Activated B cell treated with CpG ODN at 0.5 μM for 24 hours (primary cell): ENCODE results near the gene CXCL5. TPM values are rescaled to one million over a fixed set of nuclear protein-coding genes. Genes with fewer than 3 reads are reported as not detected.

Experiments used
- ATAC-seq: fragments of 200-7000 bp; cut with Tn5 transposase; one replicate; pipeline ENCODE4 v1.10.0; 2021; ENCODE audit warnings: low read depth, mild to moderate bottlenecking, moderate library complexity
- CTCF ChIA-PET: fragments of 350-600 bp; sonication (Branson Sonifier 250); formaldehyde crosslinking; loops from one replicate; lab custom pipeline; 2021; ENCODE audit warnings: antibody characterized with exemption; lab: Charles Lee
- POLR2A ChIA-PET: fragments of 350-600 bp; sonication (Branson Sonifier 250); formaldehyde crosslinking; loops from one replicate; lab custom pipeline; 2021; ENCODE audit warnings: antibody characterized with exemption; lab: Charles Lee
- DNase-seq: peaks from one replicate; pipeline ENCODE4 v3.0.0; 2022
- H3K27ac Mint-ChIP-seq: one replicate; pipeline ENCODE4 v1.8.0; 2020; ENCODE audit warnings: mixed read lengths
- H3K27me3 Mint-ChIP-seq: one replicate; pipeline ENCODE4 v1.8.0; 2021; ENCODE audit warnings: mixed read lengths
- H3K36me3 Mint-ChIP-seq: one replicate; pipeline ENCODE4 v1.8.0; 2021; ENCODE audit warnings: low read depth, mixed read lengths
- H3K4me1 Mint-ChIP-seq: one replicate; pipeline ENCODE4 v1.8.0; 2021; ENCODE audit warnings: mixed read lengths
- H3K4me3 Mint-ChIP-seq: one replicate; pipeline ENCODE4 v1.8.0; 2020; ENCODE audit warnings: mild to moderate bottlenecking, mixed read lengths
- H3K9me3 Mint-ChIP-seq: one replicate; pipeline ENCODE4 v1.8.0; 2020; ENCODE audit warnings: mixed read lengths
- intact Hi-C: fragments of 100-400 bp; cut with micrococcal nuclease; formaldehyde crosslinking; loops from one replicate; pipeline ENCODE4 v1.15.1; 2024
- total RNA-seq: library from RNA; stranded (reverse); gene quantifications from 2 replicates; pipeline ENCODE4 v1.2.3, GENCODE V29; 2022
- TF ChIP-seq, protein P1 (sequence below): fragments of 200-600 bp; IDR thresholded peaks from one replicate; pipeline ENCODE4 v1.8.0; 2022; ENCODE audit warnings: antibody characterized with exemption, mild to moderate bottlenecking

The CXCL5 gene
- total RNA-seq, 1 donor from 2014 or later, result not detected

DNA sequence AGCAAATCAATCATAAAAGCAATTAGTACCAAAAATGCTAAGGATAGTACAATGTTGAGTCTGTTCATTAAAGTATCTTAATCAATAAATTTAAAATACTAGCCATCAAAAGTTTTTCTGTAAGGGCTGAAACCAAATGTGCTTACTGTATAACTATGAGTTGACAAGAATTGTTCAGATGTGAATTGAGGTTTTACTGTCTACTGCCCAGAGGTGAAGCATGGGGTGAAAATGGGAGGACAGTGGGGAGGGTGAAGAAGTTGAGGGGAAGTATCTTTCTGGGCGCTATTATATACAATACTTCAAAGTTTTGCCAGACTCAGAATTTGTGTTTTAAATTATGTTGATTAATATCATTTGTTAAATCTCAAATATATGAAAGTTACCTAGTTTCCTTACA lies 6.4 kb downstream of the CXCL5 start:
- POLR2A ChIA-PET, result no interaction called here
- intact Hi-C loops, result no loop called here
- DNase-seq (no peak), ATAC-seq (no peak)
- Mint-ChIP-seq H3K36me3 (no peaks in the 10 kb centered on the region), H3K27me3 (peaks cover 5% of the 10 kb centered on the region), H3K9me3 (no peaks in the 10 kb centered on the region), H3K4me1 (no peaks in the 10 kb centered on the region), H3K4me3 (no peak overlapping the region), H3K27ac (no peak overlapping the region)
- TF ChIP-seq, protein P1, sequence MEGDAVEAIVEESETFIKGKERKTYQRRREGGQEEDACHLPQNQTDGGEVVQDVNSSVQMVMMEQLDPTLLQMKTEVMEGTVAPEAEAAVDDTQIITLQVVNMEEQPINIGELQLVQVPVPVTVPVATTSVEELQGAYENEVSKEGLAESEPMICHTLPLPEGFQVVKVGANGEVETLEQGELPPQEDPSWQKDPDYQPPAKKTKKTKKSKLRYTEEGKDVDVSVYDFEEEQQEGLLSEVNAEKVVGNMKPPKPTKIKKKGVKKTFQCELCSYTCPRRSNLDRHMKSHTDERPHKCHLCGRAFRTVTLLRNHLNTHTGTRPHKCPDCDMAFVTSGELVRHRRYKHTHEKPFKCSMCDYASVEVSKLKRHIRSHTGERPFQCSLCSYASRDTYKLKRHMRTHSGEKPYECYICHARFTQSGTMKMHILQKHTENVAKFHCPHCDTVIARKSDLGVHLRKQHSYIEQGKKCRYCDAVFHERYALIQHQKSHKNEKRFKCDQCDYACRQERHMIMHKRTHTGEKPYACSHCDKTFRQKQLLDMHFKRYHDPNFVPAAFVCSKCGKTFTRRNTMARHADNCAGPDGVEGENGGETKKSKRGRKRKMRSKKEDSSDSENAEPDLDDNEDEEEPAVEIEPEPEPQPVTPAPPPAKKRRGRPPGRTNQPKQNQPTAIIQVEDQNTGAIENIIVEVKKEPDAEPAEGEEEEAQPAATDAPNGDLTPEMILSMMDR, result no peak
- CTCF ChIA-PET, result no interaction called here

DNA sequence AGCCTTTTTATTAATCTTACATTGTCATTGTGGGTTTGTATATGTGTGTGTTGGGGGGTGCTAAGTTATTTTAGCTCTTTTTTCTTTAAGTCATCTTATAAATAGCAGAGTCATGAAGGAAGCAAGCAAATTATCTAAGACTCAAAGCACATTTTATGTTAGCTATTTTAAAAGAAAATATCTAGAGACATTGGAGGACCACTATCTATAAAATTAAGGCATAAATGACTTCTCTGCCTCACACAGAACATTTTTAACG lies 6.8 kb downstream of the CXCL5 start:
- POLR2A ChIA-PET, result no interaction called here
- Mint-ChIP-seq H3K4me3 (no peak overlapping the region), H3K27ac (no peak overlapping the region), H3K9me3 (no peaks in the 10 kb centered on the region), H3K4me1 (no peaks in the 10 kb centered on the region), H3K27me3 (peaks cover 5% of the 10 kb centered on the region), H3K36me3 (no peaks in the 10 kb centered on the region)
- ATAC-seq, result no peak
- TF ChIP-seq, protein P1, result no peak
- intact Hi-C loops, result no loop called here
- no peak for DNase-seq
- CTCF ChIA-PET, result no interaction called here

GRCh38 chr4:73990988-73991741 lies 7.3 kb downstream of the CXCL5 start:
- no peak for DNase-seq
- CTCF ChIA-PET, result no interaction called here
- no peak overlapping the region for H3K27ac Mint-ChIP-seq
- H3K27me3 Mint-ChIP-seq, result peaks cover 5% of the 10 kb centered on the region
- H3K4me1 Mint-ChIP-seq, result no peaks in the 10 kb centered on the region
- H3K4me3 Mint-ChIP-seq, result no peak overlapping the region
- TF ChIP-seq, protein P1, result no peak
- H3K9me3 Mint-ChIP-seq, result no peaks in the 10 kb centered on the region
- no peaks in the 10 kb centered on the region for H3K36me3 Mint-ChIP-seq
- POLR2A ChIA-PET, result no interaction called here
- intact Hi-C loops, result no loop called here
- ATAC-seq, result no peak

GRCh38 chr4:73989928-73990327 lies 8.5 kb downstream of the CXCL5 start:
- Mint-ChIP-seq H3K36me3 (no peaks in the 10 kb centered on the region), H3K27ac (no peak overlapping the region), H3K27me3 (peaks cover 5% of the 10 kb centered on the region), H3K4me3 (no peak overlapping the region), H3K4me1 (no peaks in the 10 kb centered on the region), H3K9me3 (no peaks in the 10 kb centered on the region)
- ChIA-PET POLR2A (no interaction called here), CTCF (no interaction called here)
- DNase-seq, result no peak
- intact Hi-C loops, result no loop called here
- no peak for ATAC-seq
- TF ChIP-seq, protein P1, result no peak

GRCh38 chr4:73989031-73989430 lies 9.4 kb downstream of the CXCL5 start:
- Mint-ChIP-seq H3K4me3 (no peak overlapping the region), H3K36me3 (no peaks in the 10 kb centered on the region), H3K27ac (no peak overlapping the region), H3K27me3 (peaks cover 2% of the 10 kb centered on the region), H3K4me1 (no peaks in the 10 kb centered on the region), H3K9me3 (no peaks in the 10 kb centered on the region)
- no peak for DNase-seq
- intact Hi-C loops, result no loop called here
- TF ChIP-seq, protein P1, result no peak
- ATAC-seq, result no peak
- POLR2A ChIA-PET, result no interaction called here
- CTCF ChIA-PET, result no interaction called here
